HEK293T (cell line): ENCODE results near the gene STXBP2.
A peak's percentile ranks its signal among the peaks of the same experiment; 100 is the strongest.

Experiments
- CTCF ChIA-PET: fragments of 350-600 bp; formaldehyde crosslinking; extraction: SDS; loops from one replicate; lab custom pipeline; 2021; ENCODE audit warnings: antibody characterized with exemption, inconsistent platforms; lab: Yijun Ruan, JAX
- POLR2A ChIA-PET: fragments of 350-600 bp; formaldehyde crosslinking; extraction: SDS; loops from one replicate; lab custom pipeline; 2020; ENCODE audit warnings: antibody characterized with exemption, inconsistent platforms; lab: Yijun Ruan, JAX
- DNase-seq: peaks from one replicate; pipeline ENCODE4 v3.0.0; 2012; ENCODE audit warnings: mixed read lengths; ENCODE audit errors: extremely low spot score
- ARNT ChIP-seq: fragments of 450-650 bp; IDR thresholded peaks from 2 replicates; pipeline ENCODE4 v1.6.1; 2017; ENCODE audit warnings: mild to moderate bottlenecking
- BHLHE40 ChIP-seq: fragments of 450-650 bp; IDR thresholded peaks from 2 replicates; pipeline ENCODE4 v1.6.1; 2016; ENCODE audit warnings: mild to moderate bottlenecking, moderate library complexity, borderline replicate concordance
- CTBP1 ChIP-seq: fragments of 450-650 bp; IDR thresholded peaks from 2 replicates; pipeline ENCODE4 v1.6.1; 2016; ENCODE audit warnings: borderline replicate concordance
- ELF4 ChIP-seq: fragments of 450-650 bp; IDR thresholded peaks from 2 replicates; pipeline ENCODE4 v1.6.1; 2017; ENCODE audit warnings: antibody characterized with exemption
- FOXA1 ChIP-seq: fragments of 450-650 bp; IDR thresholded peaks from 2 replicates; pipeline ENCODE4 v1.6.1; 2016; ENCODE audit warnings: mild to moderate bottlenecking
- FOXK2 ChIP-seq: fragments of 450-650 bp; IDR thresholded peaks from 2 replicates; pipeline ENCODE4 v1.6.1; 2016; ENCODE audit warnings: mild to moderate bottlenecking
- FOXM1 ChIP-seq: fragments of 450-650 bp; IDR thresholded peaks from 2 replicates; pipeline ENCODE4 v1.6.1; 2017; ENCODE audit warnings: mild to moderate bottlenecking, borderline replicate concordance
- HDGF ChIP-seq: fragments of 450-650 bp; IDR thresholded peaks from 2 replicates; pipeline ENCODE4 v1.6.1; 2017; ENCODE audit warnings: antibody characterized with exemption, borderline replicate concordance
- L3MBTL2 ChIP-seq: fragments of 450-650 bp; conservative IDR thresholded peaks from 2 replicates; pipeline ENCODE4 v1.6.1; 2016; ENCODE audit warnings: mild to moderate bottlenecking
- LEF1 ChIP-seq: fragments of 450-650 bp; IDR thresholded peaks from 2 replicates; pipeline ENCODE4 v1.6.1; 2017; ENCODE audit warnings: mild to moderate bottlenecking, borderline replicate concordance
- NFRKB ChIP-seq: fragments of 450-650 bp; IDR thresholded peaks from 2 replicates; pipeline ENCODE4 v1.6.1; 2016; ENCODE audit warnings: mild to moderate bottlenecking, moderate library complexity
- SP1 ChIP-seq: fragments of 450-650 bp; IDR thresholded peaks from 2 replicates; pipeline ENCODE4 v1.6.1; 2017
- SUZ12 ChIP-seq: fragments of 450-650 bp; IDR thresholded peaks from 2 replicates; pipeline ENCODE4 v1.6.1; 2016; ENCODE audit warnings: mild to moderate bottlenecking
- TARDBP ChIP-seq: fragments of 450-650 bp; IDR thresholded peaks from 2 replicates; pipeline ENCODE4 v1.6.1; 2016
- ZNF384 ChIP-seq: fragments of 450-650 bp; IDR thresholded peaks from 2 replicates; pipeline ENCODE4 v1.6.1; 2016
- TF ChIP-seq, protein P1 (sequence below): fragments of 450-650 bp; IDR thresholded peaks from 2 replicates; pipeline ENCODE4 v1.6.1; 2016

Gene STXBP2

GRCh38 chr19:7652061-7652641 lies 15.2 kb downstream of the STXBP2 start:
- no peak for TF ChIP-seq FOXK2
- TF ChIP-seq SP1, result no peak
- TF ChIP-seq ELF4, result no peak
- peak; percentile 91 for TF ChIP-seq LEF1
- no peak for TF ChIP-seq FOXA1
- TF ChIP-seq L3MBTL2, result peak; percentile 80
- ChIA-PET POLR2A (interaction anchor here (1.5 kb wide), 1 partner anchor 23 kb away, joined by 4 read pairs; the partner anchor contains the start of genes PET100 and XAB2), CTCF (interaction anchor here (0.6 to 2.3 kb wide), 5 partner anchors 9 to 512 kb away, joined by 3 to 8 read pairs (median 4); partner anchors contain the start of gene TRAPPC5)
- DNase-seq, result peak; percentile 84

GRCh38 chr19:7654401-7654800 lies 17.5 kb downstream of the STXBP2 start:
- ChIA-PET POLR2A (interaction anchor here (1.5 kb wide), 1 partner anchor 26 kb away, joined by 4 read pairs; the partner anchor contains the start of gene TRAPPC5), CTCF (no interaction called here)
- no peak for DNase-seq
- TF ChIP-seq L3MBTL2 (no peak), ARNT (no peak), FOXM1 (no peak), ZNF384 (no peak), FOXK2 (no peak), BHLHE40 (no peak), CTBP1 (no peak), LEF1 (no peak), SP1 (no peak), HDGF (no peak), SUZ12 (no peak), ELF4 (no peak), NFRKB (no peak)
- TF ChIP-seq, protein P1, sequence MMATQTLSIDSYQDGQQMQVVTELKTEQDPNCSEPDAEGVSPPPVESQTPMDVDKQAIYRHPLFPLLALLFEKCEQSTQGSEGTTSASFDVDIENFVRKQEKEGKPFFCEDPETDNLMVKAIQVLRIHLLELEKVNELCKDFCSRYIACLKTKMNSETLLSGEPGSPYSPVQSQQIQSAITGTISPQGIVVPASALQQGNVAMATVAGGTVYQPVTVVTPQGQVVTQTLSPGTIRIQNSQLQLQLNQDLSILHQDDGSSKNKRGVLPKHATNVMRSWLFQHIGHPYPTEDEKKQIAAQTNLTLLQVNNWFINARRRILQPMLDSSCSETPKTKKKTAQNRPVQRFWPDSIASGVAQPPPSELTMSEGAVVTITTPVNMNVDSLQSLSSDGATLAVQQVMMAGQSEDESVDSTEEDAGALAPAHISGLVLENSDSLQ, result no peak

DNA sequence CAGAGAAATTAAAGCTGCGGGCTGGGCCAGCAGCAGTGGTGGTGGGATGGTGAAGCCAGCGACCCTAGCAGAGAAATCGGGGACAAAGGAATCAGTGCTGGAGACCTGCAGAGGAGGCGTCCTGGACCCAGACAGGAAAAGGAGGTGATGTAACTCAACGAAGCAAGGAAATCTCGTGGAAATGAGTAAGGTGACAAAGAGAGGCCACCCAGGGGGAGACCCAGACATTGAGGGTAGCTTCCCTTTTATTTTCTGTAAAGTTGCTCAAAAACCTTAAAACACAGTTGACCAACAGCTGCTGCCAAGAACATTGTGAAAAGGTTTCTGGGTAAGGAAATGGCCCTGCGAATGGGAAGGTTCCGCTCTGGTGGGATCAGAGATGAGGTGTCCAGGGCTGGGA lies 18.7 kb downstream of the STXBP2 start:
- no peak for DNase-seq
- TF ChIP-seq FOXK2 (no peak), ZNF384 (no peak), SUZ12 (no peak), SP1 (no peak), HDGF (no peak), FOXA1 (no peak), CTBP1 (no peak), NFRKB (no peak), TARDBP (no peak)
- TF ChIP-seq, protein P1, result no peak
- ChIA-PET POLR2A (no interaction called here), CTCF (interaction anchor here (0.7 kb wide), 1 partner anchor 12 kb away, joined by 3 read pairs; no protein-coding TSS in a partner anchor)

DNA sequence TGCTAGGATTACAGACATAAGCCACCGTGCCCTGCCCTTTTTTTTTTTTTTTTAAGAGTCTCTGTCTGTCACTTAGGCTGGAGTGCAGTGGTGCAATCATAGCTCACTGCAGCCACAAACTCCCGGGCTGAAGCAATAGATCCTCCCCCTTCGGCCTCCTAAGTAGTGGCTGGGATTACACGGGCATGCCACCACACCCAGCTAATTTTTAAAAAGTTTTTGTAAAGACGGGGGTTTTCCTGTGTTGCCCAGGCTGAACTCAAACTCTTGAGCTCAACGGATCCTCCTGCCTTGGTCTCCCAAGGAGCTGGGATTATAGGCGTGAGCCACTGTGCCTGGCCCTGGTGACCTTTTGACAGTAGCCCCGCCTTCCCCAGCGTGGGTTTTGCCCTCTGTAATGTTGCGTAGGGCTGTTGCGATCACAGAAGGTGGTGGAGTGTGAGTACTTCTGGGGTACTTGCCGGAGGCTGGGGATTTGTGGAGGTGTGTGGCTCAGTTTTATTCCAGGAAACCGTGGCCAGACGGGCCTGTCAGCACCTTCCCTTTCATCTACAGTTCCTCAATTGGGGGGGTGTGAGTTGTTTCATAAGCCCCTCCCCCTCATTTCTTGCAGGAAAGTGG lies 20.3 kb downstream of the STXBP2 start:
- no peak for TF ChIP-seq FOXA1
- TF ChIP-seq, protein P1, result peak; percentile 14; the same call in 1 of the 2 replicates
- POLR2A ChIA-PET, result interaction anchor here (1.6 kb wide), 1 partner anchor 24 kb away, joined by 5 read pairs; the partner anchor contains the start of gene TRAPPC5
- no peak for DNase-seq
- CTCF ChIA-PET, result interaction anchor here (0.6 kb wide), 1 partner anchor 20 kb away, joined by 3 read pairs; the partner anchor contains the start of gene MCEMP1

DNA sequence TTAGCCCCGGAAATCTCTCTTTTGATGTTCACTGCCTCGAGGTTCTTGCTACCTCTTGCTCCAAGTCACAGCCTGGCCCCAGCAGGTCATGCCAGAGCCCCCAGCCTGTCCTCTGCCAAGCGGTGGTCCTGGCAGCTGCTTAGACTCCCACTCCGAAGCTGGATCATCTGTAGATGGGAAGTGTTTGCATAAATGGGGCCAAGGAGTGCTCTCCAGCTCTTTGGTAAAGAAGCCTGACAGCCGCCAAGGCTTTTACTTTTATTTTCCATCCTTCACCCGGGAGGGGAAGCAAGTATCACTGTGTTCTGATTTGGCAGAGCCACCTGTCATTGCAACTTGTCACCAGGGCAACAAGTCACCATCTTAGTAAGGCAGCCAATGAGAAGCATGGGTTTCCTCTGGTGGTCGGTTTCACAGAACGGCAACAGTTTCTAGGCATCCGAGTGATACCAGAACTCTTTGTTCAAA lies 21.3 kb downstream of the STXBP2 start:
- no peak for DNase-seq
- no peak for TF ChIP-seq FOXM1
- no peak for TF ChIP-seq HDGF
- TF ChIP-seq, protein P1, result peak; percentile 84
- ChIA-PET POLR2A (interaction anchor here (1.6 kb wide), 1 partner anchor 23 kb away, joined by 5 read pairs; the partner anchor contains the start of gene TRAPPC5), CTCF (no interaction called here)
